Astrocyte of the cerebellum (primary cell): ENCODE data around the gene SLC11A1.

Source experiments
- DNase-seq: peaks from one replicate; pipeline ENCODE4 v3.0.0-alpha.2; 2011; ENCODE audit warnings: low read depth
- H3K4me3 ChIP-seq: 2 replicates; pipeline ENCODE4 v1.5.1; 2011; ENCODE audit warnings: mild to moderate bottlenecking, low read depth, low read length, moderate library complexity
- CTCF ChIP-seq: IDR thresholded peaks from 2 replicates; pipeline ENCODE4 v1.5.1; 2012; ENCODE audit warnings: low read length, low read depth, moderate library complexity, mild to moderate bottlenecking; ENCODE audit errors: missing control alignments
- in situ Hi-C: cut with HindIII; loops from 2 replicates; pipeline ENCODE4 v1.10.0; 2017; ENCODE audit warnings: low sequenced_read_pairs

The SLC11A1 gene

GRCh38 chr2:218342837-218343236, 39.2 kb upstream of the SLC11A1 start:
- no peak for DNase-seq
- TF ChIP-seq CTCF: no peak
- in situ Hi-C loops: no loop called here
- H3K4me3 ChIP-seq: no peak overlapping the region

GRCh38 chr2:218343591-218343990, 38.5 kb upstream of the SLC11A1 start:
- no peak overlapping the region for H3K4me3 ChIP-seq
- in situ Hi-C loops: no loop called here
- no peak for DNase-seq
- TF ChIP-seq CTCF: no peak

- no peak for TF ChIP-seq CTCF
- no peak for DNase-seq
- in situ Hi-C loops: no loop called here
- H3K4me3 ChIP-seq: no peak overlapping the region
Observed at GRCh38 chr2:218344090-218344754, 37.9 kb upstream of the SLC11A1 start.

GRCh38 chr2:218344755-218345417, 37.2 kb upstream of the SLC11A1 start:
- no peak overlapping the region for H3K4me3 ChIP-seq
- in situ Hi-C loops: no loop called here
- no peak for DNase-seq
- no peak for TF ChIP-seq CTCF

- H3K4me3 ChIP-seq: no peak overlapping the region
- no peak for TF ChIP-seq CTCF
- in situ Hi-C loops: no loop called here
- no peak for DNase-seq
Observed at GRCh38 chr2:218345491-218346236, 36.4 kb upstream of the SLC11A1 start.

- no peak for TF ChIP-seq CTCF
- no peak for DNase-seq
- no peak overlapping the region for H3K4me3 ChIP-seq
- in situ Hi-C loops: no loop called here
Observed at GRCh38 chr2:218347172-218347571, 34.9 kb upstream of the SLC11A1 start.
